Stimulated activated naive CD8-positive, alpha-beta T cell treated with anti-CD3 and anti-CD28 coated beads, Interleukin-15, amount 100 ng/mL, for 72 hours (primary cell): ENCODE data around the gene SP7.
"Not testable (repeated sequence)": the region's sequence is repeated elsewhere in the genome, so short reads cannot be mapped to it uniquely, and the experiment has no call there.

Source experiments
- ATAC-seq: fragments of 150-1000 bp; cut with Tn5 transposase; 2 replicates; pipeline ENCODE4 v1.10.0; 2021; ENCODE audit warnings: mild to moderate bottlenecking, moderate library complexity
- DNase-seq, 2 donors: peaks; one replicate each; pipeline ENCODE4 v3.0.0; 2021 to 2022
- H3K27ac Mint-ChIP-seq, 2 donors: one replicate each; pipeline ENCODE4 v1.8.0; 2022; ENCODE audit warnings: mild to moderate bottlenecking in 2 of 2, mixed read lengths in 2 of 2, moderate library complexity in 2 of 2
- H3K27me3 Mint-ChIP-seq: one replicate; pipeline ENCODE4 v1.8.0; 2022; ENCODE audit warnings: mixed read lengths
- H3K4me1 Mint-ChIP-seq: one replicate; pipeline ENCODE4 v1.8.0; 2022; ENCODE audit warnings: mild to moderate bottlenecking, mixed read lengths
- H3K4me3 Mint-ChIP-seq, 2 donors: one replicate each; pipeline ENCODE4 v1.8.0; 2022; ENCODE audit warnings: mild to moderate bottlenecking in 2 of 2, mixed read lengths in 2 of 2, moderate library complexity in 1 of 2
- H3K9me3 Mint-ChIP-seq, 2 donors: one replicate each; pipeline ENCODE4 v1.8.0; 2022; ENCODE audit warnings: mixed read lengths in 2 of 2

SP7 gene

GRCh38 chr12:53306826-53307225, 29.3 kb downstream of the SP7 start:
- H3K4me3 Mint-ChIP-seq = no peak overlapping the region

GRCh38 chr12:53302903-53303302, 33.3 kb downstream of the SP7 start:
- no peaks in the 10 kb centered on the region for H3K27me3 Mint-ChIP-seq
- H3K27ac Mint-ChIP-seq = peak overlapping the region; percentile 42 to 61
- DNase-seq (no peak), ATAC-seq (no peak)
- H3K9me3 Mint-ChIP-seq = no peaks in the 10 kb centered on the region
- H3K4me1 Mint-ChIP-seq = peaks cover 53% of the 10 kb centered on the region
- peak overlapping the region; percentile 1 to 12 for H3K4me3 Mint-ChIP-seq

More at GRCh38 chr12:53306826-53307225, 29.3 kb downstream of the SP7 start:
- Mint-ChIP-seq H3K9me3 (no peaks in the 10 kb centered on the region), H3K27me3 (no peaks in the 10 kb centered on the region), H3K27ac (peak overlapping the region; percentile 18 to 21), H3K4me1 (peaks cover 16% of the 10 kb centered on the region)
- ATAC-seq (no peak), DNase-seq (no peak)

GRCh38 chr12:53300187-53300586, 36.0 kb downstream of the SP7 start:
- Mint-ChIP-seq H3K27me3 (no peaks in the 10 kb centered on the region), H3K4me1 (peaks cover 73% of the 10 kb centered on the region)
- DNase-seq = no peak

GRCh38 chr12:53299454-53300180, 36.5 kb downstream of the SP7 start, which contains the start of gene MYG1:
TSS of gene MYG1 (plus strand) at chr12:53299695. CDS start at chr12:53299738, 43 bp downstream.
- Mint-ChIP-seq H3K4me3 (peak within 1 kb of the TSS; percentile 84 to 92), H3K4me1 (peaks cover 78% of the 10 kb centered on the region), H3K9me3 (no peaks in the 10 kb centered on the region), H3K27me3 (no peaks in the 10 kb centered on the region), H3K27ac (peak within 1 kb of the TSS; percentile 98)
- ATAC-seq (peak; percentile 81), DNase-seq (peak; percentile 76 to 82)

More at GRCh38 chr12:53300187-53300586, 36.0 kb downstream of the SP7 start:
- peak overlapping the region; percentile 98 for H3K27ac Mint-ChIP-seq
- H3K4me3 Mint-ChIP-seq = peak overlapping the region; percentile 84 to 92
- no peak for ATAC-seq
- no peaks in the 10 kb centered on the region for H3K9me3 Mint-ChIP-seq

- peak overlapping the region; percentile 84 to 92 for H3K4me3 Mint-ChIP-seq
- peak overlapping the region; percentile 98 for H3K27ac Mint-ChIP-seq
- peaks cover 78% of the 10 kb centered on the region for H3K4me1 Mint-ChIP-seq
- H3K27me3 Mint-ChIP-seq = no peaks in the 10 kb centered on the region
- DNase-seq (peak; percentile 21 to 51), ATAC-seq (peak; percentile 38)
- no peaks in the 10 kb centered on the region for H3K9me3 Mint-ChIP-seq
These were observed 37.1 kb downstream of the SP7 start for GRCh38 chr12:53299101-53299453.

GRCh38 chr12:53298164-53298563, 38.0 kb downstream of the SP7 start:
- Mint-ChIP-seq H3K27me3 (no peaks in the 10 kb centered on the region), H3K4me1 (peaks cover 75% of the 10 kb centered on the region), H3K4me3 (peak overlapping the region in 1 of 2 donors; percentile 34), H3K27ac (peak overlapping the region; percentile 52 to 98), H3K9me3 (no peaks in the 10 kb centered on the region)
- ATAC-seq (no peak), DNase-seq (no peak)

GRCh38 chr12:53297106-53297505, 39.0 kb downstream of the SP7 start:
- Mint-ChIP-seq H3K4me1 (peaks cover 65% of the 10 kb centered on the region), H3K27ac (peak overlapping the region in 1 of 2 donors; percentile 67)
- H3K27me3 Mint-ChIP-seq = not testable (repeated sequence)

GRCh38 chr12:53295891-53296219, 40.3 kb downstream of the SP7 start:
- DNase-seq = no peak
- ATAC-seq = no peak
- H3K4me3 Mint-ChIP-seq = peak overlapping the region; percentile 97 to 98
- peaks cover 55% of the 10 kb centered on the region for H3K4me1 Mint-ChIP-seq
- H3K27ac Mint-ChIP-seq = peak overlapping the region; percentile 98
- no peaks in the 10 kb centered on the region for H3K9me3 Mint-ChIP-seq
- H3K27me3 Mint-ChIP-seq = no peaks in the 10 kb centered on the region

More at GRCh38 chr12:53297106-53297505, 39.0 kb downstream of the SP7 start:
- H3K4me3 Mint-ChIP-seq = peak overlapping the region in 1 of 2 donors; percentile 98
- DNase-seq, ATAC-seq, H3K9me3 Mint-ChIP-seq: not testable (repeated sequence)

- H3K27ac Mint-ChIP-seq = peak within 1 kb of the TSS; percentile 98
- H3K4me3 Mint-ChIP-seq = peak within 1 kb of the TSS; percentile 97 to 98
- H3K4me1 Mint-ChIP-seq = peaks cover 55% of the 10 kb centered on the region
- H3K9me3 Mint-ChIP-seq = no peaks in the 10 kb centered on the region
- no peaks in the 10 kb centered on the region for H3K27me3 Mint-ChIP-seq
- DNase-seq (peak; percentile 86 to 90), ATAC-seq (peak; percentile 93)
These were observed 40.9 kb downstream of the SP7 start, which contains the start of gene PFDN5 for GRCh38 chr12:53295070-53295890. TSS of gene PFDN5 (plus strand) at chr12:53295542. CDS start at chr12:53295568, 26 bp downstream.

- ATAC-seq (no peak), DNase-seq (no peak)
- Mint-ChIP-seq H3K27me3 (no peaks in the 10 kb centered on the region), H3K9me3 (no peaks in the 10 kb centered on the region), H3K27ac (no peak overlapping the region), H3K4me3 (no peak overlapping the region), H3K4me1 (peaks cover 50% of the 10 kb centered on the region)
These were observed 43.7 kb downstream of the SP7 start for GRCh38 chr12:53292426-53292825.

GRCh38 chr12:53290661-53291060, 45.5 kb downstream of the SP7 start:
- Mint-ChIP-seq H3K27ac (no peak overlapping the region), H3K4me3 (peak overlapping the region in 1 of 2 donors; percentile 17), H3K27me3 (no peaks in the 10 kb centered on the region), H3K4me1 (peaks cover 41% of the 10 kb centered on the region), H3K9me3 (no peaks in the 10 kb centered on the region)
- DNase-seq = no peak
- no peak for ATAC-seq

- Mint-ChIP-seq H3K4me3 (peak overlapping the region in 1 of 2 donors; percentile 6), H3K27me3 (no peaks in the 10 kb centered on the region), H3K27ac (peak overlapping the region in 1 of 2 donors; percentile 87), H3K4me1 (peaks cover 39% of the 10 kb centered on the region), H3K9me3 (no peaks in the 10 kb centered on the region)
- ATAC-seq = no peak
- no peak for DNase-seq
These were observed 46.3 kb downstream of the SP7 start for GRCh38 chr12:53289891-53290290.

GRCh38 chr12:53288322-53288721, 47.8 kb downstream of the SP7 start:
- no peak overlapping the region for H3K4me3 Mint-ChIP-seq
- no peaks in the 10 kb centered on the region for H3K9me3 Mint-ChIP-seq
- no peak for ATAC-seq
- peaks cover 36% of the 10 kb centered on the region for H3K4me1 Mint-ChIP-seq
- no peak for DNase-seq
- H3K27me3 Mint-ChIP-seq = no peaks in the 10 kb centered on the region
- H3K27ac Mint-ChIP-seq = peak overlapping the region in 1 of 2 donors; percentile 9

GRCh38 chr12:53287741-53288216, 48.4 kb downstream of the SP7 start:
- Mint-ChIP-seq H3K9me3 (no peaks in the 10 kb centered on the region), H3K4me3 (no peak overlapping the region), H3K4me1 (peaks cover 36% of the 10 kb centered on the region), H3K27ac (no peak overlapping the region), H3K27me3 (no peaks in the 10 kb centered on the region)
- ATAC-seq (peak; percentile 87), DNase-seq (peak; percentile 41 to 64)

- Mint-ChIP-seq H3K4me3 (no peak overlapping the region), H3K4me1 (peaks cover 36% of the 10 kb centered on the region), H3K27me3 (no peaks in the 10 kb centered on the region), H3K27ac (peak overlapping the region in 1 of 2 donors; percentile 78), H3K9me3 (no peaks in the 10 kb centered on the region)
- DNase-seq = no peak
- no peak for ATAC-seq
These were observed 49.7 kb downstream of the SP7 start for GRCh38 chr12:53286448-53286847.
